SU-DHL-6 (cell line): Measurements from ENCODE around the gene POLA1.

ENCODE experiments used
- H2AFZ ChIP-seq: fragments of 200-600 bp; sonication (generic); 2 replicates; pipeline ENCODE4 v1.6.1; 2014; ENCODE audit warnings: low read depth, mild to moderate bottlenecking, moderate library complexity, mixed read lengths, antibody characterized with exemption, low read length; ENCODE audit not compliant: severe bottlenecking
- H3F3A ChIP-seq: fragments of 200-600 bp; shearing (Covaris generic); 2 replicates; pipeline ENCODE4 v1.6.0; 2016; ENCODE audit warnings: antibody characterized with exemption, mild to moderate bottlenecking; ENCODE audit not compliant: insufficient read depth
- H3K27ac ChIP-seq: fragments of 200-600 bp; sonication (generic); 2 replicates; pipeline ENCODE4 v1.5.1; 2016; ENCODE audit warnings: low read depth, mild to moderate bottlenecking, low read length, moderate library complexity, mixed read lengths
- H3K27me3 ChIP-seq: fragments of 200-600 bp; sonication (generic), shearing (Covaris generic); 2 replicates; pipeline ENCODE4 v1.6.0; 2014; ENCODE audit warnings: mild to moderate bottlenecking, low read length
- H3K36me3 ChIP-seq: fragments of 200-600 bp; sonication (generic); 2 replicates; pipeline ENCODE4 v1.6.1; 2014; ENCODE audit warnings: mild to moderate bottlenecking, low read length, mixed read lengths
- H3K4me2 ChIP-seq: fragments of 300-600, 200-600 bp; shearing (Covaris generic), sonication (generic); 2 replicates; pipeline ENCODE4 v1.6.0; 2014; ENCODE audit warnings: low read length, low read depth, mild to moderate bottlenecking; ENCODE audit not compliant: poor library complexity, severe bottlenecking
- H3K4me3 ChIP-seq: fragments of 200-600 bp; sonication (generic); 2 replicates; pipeline ENCODE4 v1.5.1; 2014; ENCODE audit warnings: antibody characterized with exemption, low read length, mild to moderate bottlenecking, mixed read lengths; ENCODE audit not compliant: insufficient read depth, poor library complexity, severe bottlenecking
- H3K79me2 ChIP-seq: fragments of 200-600 bp; sonication (generic); 2 replicates; pipeline ENCODE4 v1.6.1; 2014; ENCODE audit warnings: mild to moderate bottlenecking, low read length, moderate library complexity; ENCODE audit not compliant: insufficient read depth
- H3K9ac ChIP-seq: fragments of 200-600 bp; sonication (generic); 2 replicates; pipeline ENCODE4 v1.7.0; 2014; ENCODE audit warnings: mild to moderate bottlenecking, low read length
- H3K9me2 ChIP-seq: fragments of 200-600 bp; sonication (generic); replicated peaks from 2 replicates; pipeline ENCODE4 v1.6.1; 2014; ENCODE audit warnings: low read length; ENCODE audit not compliant: insufficient read depth
- H3K9me3 ChIP-seq: fragments of 200-600 bp; sonication (generic); 2 replicates; pipeline ENCODE4 v1.6.1; 2014; ENCODE audit warnings: low read length, mixed read lengths; ENCODE audit not compliant: insufficient read depth
- H4K20me1 ChIP-seq: fragments of 200-600 bp; sonication (generic); 2 replicates; pipeline ENCODE4 v1.6.1; 2014; ENCODE audit warnings: low read depth, mild to moderate bottlenecking, antibody characterized with exemption, low read length, moderate library complexity, mixed read lengths
- EZH2phosphoT487 ChIP-seq: fragments of 200-600 bp; sonication (generic), shearing (Covaris generic); conservative IDR thresholded peaks from 2 replicates; pipeline ENCODE4 v1.6.1; 2018; ENCODE audit warnings: mild to moderate bottlenecking, antibody characterized with exemption, low read length, moderate library complexity, mixed read lengths
- TF ChIP-seq, protein P1 (sequence below): fragments of 200-600 bp; sonication (generic); IDR thresholded peaks from one replicate; pipeline ENCODE4 v1.5.1; 2017; ENCODE audit warnings: antibody characterized with exemption, mild to moderate bottlenecking, low read length, moderate library complexity; ENCODE audit not compliant: insufficient read depth, poor library complexity, severe bottlenecking

The POLA1 gene

DNA sequence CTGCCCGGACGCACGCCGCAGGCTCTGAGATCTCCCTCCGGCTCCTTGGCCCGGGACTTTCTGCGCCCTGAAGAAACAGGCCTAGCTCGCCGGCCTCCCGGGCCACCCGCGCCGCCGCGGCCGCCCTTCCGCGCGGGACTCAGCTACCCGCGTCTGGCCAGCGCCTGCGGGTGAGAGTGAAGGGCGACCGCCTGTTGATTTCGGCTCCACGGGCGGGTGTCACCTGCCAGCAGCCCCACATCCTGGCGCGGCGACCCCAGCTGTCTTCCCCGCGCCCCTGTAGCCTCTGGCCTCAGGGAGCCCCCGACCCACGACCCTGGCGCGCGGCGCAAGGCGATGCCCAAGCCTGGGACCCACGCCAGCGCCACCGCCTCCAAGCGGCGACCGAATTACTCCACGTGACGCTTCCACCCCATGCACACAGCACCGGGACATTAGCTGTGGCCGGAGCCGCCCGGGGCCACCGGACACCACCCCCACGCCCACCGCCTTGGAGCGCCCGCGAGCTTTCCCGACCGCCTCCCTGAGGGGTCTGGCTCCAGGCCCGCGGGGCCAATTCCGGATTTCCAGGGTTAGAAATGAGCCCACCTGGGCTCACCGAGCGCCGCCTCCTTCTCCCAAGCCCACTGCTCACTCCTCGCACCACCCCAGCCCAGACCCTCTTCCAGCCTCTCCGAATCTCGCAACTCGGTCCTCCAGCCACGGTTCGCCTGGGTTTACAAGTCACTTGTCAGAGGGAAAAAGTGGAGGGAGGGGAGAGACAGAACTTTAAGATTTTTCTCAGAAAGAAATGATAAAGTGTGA is 311.9 kb downstream of the POLA1 start:
- Histone ChIP-seq H3K4me2 (no peak overlapping the region), H3K27me3 (no peaks in the 10 kb centered on the region), H3K4me3 (no peak overlapping the region), H3K79me2 (no peaks in the 10 kb centered on the region), H2AFZ (no peak overlapping the region), H3K27ac (no peak overlapping the region), H3K9me2 (no peaks in the 10 kb centered on the region), H4K20me1 (no peaks in the 10 kb centered on the region), H3K36me3 (no peaks in the 10 kb centered on the region), H3F3A (no peaks in the 10 kb centered on the region), H3K9me3 (no peaks in the 10 kb centered on the region), H3K9ac (no peak overlapping the region)
- no peak for TF ChIP-seq EZH2phosphoT487
- TF ChIP-seq, protein P1, sequence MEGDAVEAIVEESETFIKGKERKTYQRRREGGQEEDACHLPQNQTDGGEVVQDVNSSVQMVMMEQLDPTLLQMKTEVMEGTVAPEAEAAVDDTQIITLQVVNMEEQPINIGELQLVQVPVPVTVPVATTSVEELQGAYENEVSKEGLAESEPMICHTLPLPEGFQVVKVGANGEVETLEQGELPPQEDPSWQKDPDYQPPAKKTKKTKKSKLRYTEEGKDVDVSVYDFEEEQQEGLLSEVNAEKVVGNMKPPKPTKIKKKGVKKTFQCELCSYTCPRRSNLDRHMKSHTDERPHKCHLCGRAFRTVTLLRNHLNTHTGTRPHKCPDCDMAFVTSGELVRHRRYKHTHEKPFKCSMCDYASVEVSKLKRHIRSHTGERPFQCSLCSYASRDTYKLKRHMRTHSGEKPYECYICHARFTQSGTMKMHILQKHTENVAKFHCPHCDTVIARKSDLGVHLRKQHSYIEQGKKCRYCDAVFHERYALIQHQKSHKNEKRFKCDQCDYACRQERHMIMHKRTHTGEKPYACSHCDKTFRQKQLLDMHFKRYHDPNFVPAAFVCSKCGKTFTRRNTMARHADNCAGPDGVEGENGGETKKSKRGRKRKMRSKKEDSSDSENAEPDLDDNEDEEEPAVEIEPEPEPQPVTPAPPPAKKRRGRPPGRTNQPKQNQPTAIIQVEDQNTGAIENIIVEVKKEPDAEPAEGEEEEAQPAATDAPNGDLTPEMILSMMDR: no peak

DNA sequence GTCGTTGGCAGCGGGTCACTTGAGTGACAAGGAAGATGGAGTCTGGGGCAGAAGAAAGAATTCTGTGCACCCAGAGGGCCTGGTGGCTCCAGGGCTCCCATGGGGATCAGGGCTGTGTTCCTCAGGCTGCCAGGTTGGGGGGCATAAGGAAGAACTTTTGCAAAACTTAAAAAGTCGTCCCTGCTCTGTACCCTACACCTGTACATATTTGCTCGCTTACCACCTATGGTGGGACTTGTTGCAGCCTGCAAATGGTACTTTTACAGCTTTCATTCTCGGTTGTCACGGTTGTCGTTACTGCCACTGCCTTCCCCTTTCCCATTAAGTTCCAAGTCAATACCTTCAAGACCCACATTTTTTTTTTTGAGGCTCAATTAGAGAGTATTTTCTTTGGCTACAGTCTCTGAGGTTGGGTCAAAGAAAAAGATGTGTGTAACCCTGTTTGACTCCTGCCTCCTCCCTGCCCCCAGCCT is 312.9 kb downstream of the POLA1 start:
- no peak overlapping the region for H3K27ac ChIP-seq
- H3K4me3 ChIP-seq: no peak overlapping the region
- H3K27me3 ChIP-seq: no peaks in the 10 kb centered on the region
- no peak overlapping the region for H3K4me2 ChIP-seq
- H3K36me3 ChIP-seq: no peaks in the 10 kb centered on the region
- no peaks in the 10 kb centered on the region for H3K9me2 ChIP-seq
- no peak overlapping the region for H3K9ac ChIP-seq
- no peaks in the 10 kb centered on the region for H3K9me3 ChIP-seq
- H4K20me1 ChIP-seq: no peaks in the 10 kb centered on the region
- H3F3A ChIP-seq: no peaks in the 10 kb centered on the region
- H2AFZ ChIP-seq: no peak overlapping the region
- TF ChIP-seq, protein P1: no peak
- TF ChIP-seq EZH2phosphoT487: no peak
- no peaks in the 10 kb centered on the region for H3K79me2 ChIP-seq

- no peaks in the 10 kb centered on the region for H3F3A ChIP-seq
- no peaks in the 10 kb centered on the region for H3K36me3 ChIP-seq
- no peaks in the 10 kb centered on the region for H3K27me3 ChIP-seq
- H2AFZ ChIP-seq: no peak overlapping the region
- H3K9me3 ChIP-seq: no peaks in the 10 kb centered on the region
- H3K27ac ChIP-seq: no peak overlapping the region
- no peaks in the 10 kb centered on the region for H4K20me1 ChIP-seq
- no peaks in the 10 kb centered on the region for H3K9me2 ChIP-seq
- no peak for TF ChIP-seq EZH2phosphoT487
- TF ChIP-seq, protein P1: no peak
- H3K79me2 ChIP-seq: no peaks in the 10 kb centered on the region
- no peak overlapping the region for H3K9ac ChIP-seq
- no peak overlapping the region for H3K4me2 ChIP-seq
- no peak overlapping the region for H3K4me3 ChIP-seq
These were observed 313.6 kb downstream of the POLA1 start for GRCh38 chrX:25007059-25008053.
